ENCODE measurements around the gene NISCH. TPM values are rescaled to one million over a fixed set of nuclear protein-coding genes. Genes with fewer than 3 reads are reported as not detected.

Gene NISCH
- total RNA-seq, 2 donors from 2014 or later, result 57.3 to 58.1 TPM

GRCh38 chr3:52483577-52484381 lies 28.4 kb downstream of the NISCH start:
- no peak for DNase-seq
- intact Hi-C loops (cut with DNase I, micrococcal nuclease), result no loop called here
- ATAC-seq, result no peak

DNA sequence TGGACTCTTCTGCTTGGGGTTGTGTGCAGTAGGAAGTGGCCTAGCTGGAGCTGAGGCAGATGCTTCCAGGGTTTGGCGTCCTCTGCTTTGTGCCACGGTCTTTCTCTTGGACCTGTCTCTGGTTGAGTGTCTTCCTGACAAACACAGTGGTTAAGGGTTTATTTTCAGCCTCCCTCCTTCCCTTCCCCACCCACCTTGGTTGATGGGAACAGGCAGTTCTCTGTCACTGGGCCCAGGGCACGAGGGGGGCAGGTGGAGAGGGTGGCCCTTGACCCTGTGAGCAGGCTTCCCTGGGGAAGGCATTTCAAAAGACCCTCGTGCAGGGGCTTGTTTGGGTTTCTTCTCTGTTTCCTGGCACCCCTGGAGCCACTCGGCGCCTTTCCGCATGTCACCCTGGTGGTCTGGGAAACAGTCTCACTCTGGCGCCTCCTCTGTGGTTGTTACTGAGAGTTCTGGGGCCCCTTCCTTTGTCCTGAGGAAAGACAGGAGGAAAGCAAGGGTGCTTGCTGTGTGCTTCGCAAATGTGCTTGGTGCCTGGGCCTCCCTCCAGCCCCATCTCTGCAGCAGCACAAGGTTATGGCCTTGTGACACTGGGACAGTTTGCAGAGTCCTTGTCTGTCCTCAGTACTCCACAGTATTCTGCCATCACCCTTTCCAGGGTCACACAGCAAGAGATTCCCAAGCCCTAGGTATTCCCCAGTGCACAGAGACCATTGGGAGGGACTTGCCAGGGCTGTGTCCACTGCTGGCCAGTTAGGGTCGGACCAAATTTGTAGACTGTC lies 29.5 kb downstream of the NISCH start:
- ATAC-seq (no peak), DNase-seq (no peak)

GRCh38 chr3:52487050-52487787 lies 31.8 kb downstream of the NISCH start:
- ATAC-seq, result no peak
- intact Hi-C loops (cut with DNase I, micrococcal nuclease), result no loop called here
- no peak for DNase-seq

More for the DNA sequence above, 29.5 kb downstream of the NISCH start:
- intact Hi-C loops (cut with DNase I, micrococcal nuclease), result no loop called here

GRCh38 chr3:52487788-52488691 lies 32.6 kb downstream of the NISCH start:
- ATAC-seq (no peak), DNase-seq (no peak)
- intact Hi-C loops (cut with DNase I, micrococcal nuclease), result no loop called here

DNA sequence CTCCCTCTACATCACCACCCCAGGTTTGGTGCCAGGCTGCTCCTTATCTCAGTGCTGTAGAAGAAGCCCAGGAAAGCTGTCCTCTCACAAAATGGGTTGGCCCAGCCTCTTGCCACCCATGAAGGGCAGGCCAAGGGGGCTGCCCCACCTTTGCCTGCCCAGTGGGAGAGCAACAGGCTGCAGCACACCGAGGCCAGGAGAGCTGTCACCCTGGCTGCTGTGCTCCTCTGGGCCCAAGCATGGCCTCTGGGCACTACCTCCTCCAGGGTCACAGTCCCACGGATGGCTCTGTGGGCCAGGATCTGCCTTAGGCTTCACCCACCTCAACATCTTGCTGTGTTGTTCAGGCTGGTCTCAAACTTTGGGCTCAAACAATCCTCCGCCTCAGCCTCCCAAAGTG lies 33.3 kb downstream of the NISCH start:
- intact Hi-C loops (cut with DNase I, micrococcal nuclease), result no loop called here
- ATAC-seq (no peak), DNase-seq (no peak)

DNA sequence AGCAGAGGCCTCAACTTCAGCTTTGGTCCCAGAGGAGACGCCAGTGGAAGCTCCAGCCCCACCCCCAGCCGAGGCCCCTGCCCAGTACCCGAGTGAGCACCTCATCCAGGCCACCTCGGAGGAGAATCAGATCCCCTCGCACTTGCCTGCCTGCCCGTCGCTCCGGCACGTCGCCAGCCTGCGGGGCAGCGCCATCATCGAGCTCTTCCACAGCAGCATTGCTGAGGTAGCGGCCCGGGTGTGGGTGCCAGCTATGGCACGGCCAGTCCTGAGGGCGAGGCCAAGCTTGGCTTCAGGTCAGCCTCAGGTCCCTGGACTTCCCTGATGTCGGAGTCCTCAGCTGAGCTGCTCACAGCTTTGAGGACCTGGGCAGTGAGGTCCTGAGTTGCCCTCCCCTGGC lies 34.0 kb downstream of the NISCH start:
- DNase-seq (no peak), ATAC-seq (no peak)
- intact Hi-C loops (cut with DNase I, micrococcal nuclease), result no loop called here

GRCh38 chr3:52490035-52490938 lies 34.9 kb downstream of the NISCH start:
- intact Hi-C loops (cut with DNase I, micrococcal nuclease), result no loop called here
- ATAC-seq, result no peak
- no peak for DNase-seq

DNA sequence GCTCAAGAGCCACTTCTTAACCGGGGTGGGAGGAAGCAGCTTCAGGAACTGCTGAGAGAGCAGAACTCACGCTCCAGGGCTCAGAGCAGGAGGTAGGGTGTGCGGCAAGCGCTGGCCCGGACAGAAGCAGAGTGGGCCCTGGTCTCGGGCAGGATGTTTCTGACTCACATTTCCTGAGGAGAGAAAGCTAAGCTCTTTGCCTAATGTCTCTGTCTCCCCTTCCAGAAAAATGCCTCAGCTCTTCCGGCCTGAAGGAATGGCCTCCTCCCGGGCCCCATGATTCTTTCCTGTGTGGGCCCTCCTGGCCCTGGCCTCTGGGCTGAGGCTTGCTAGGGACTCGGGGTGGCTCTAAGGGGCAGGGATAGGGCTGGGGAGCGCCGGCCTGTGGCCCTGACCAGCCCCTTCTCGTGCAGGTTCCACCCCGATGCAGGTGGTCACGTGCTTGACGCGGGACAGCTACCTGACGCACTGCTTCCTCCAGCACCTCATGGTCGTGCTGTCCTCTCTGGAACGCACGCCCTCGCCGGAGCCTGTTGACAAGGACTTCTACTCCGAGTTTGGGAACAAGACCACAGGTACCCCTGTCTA lies 35.6 kb downstream of the NISCH start:
- no peak for DNase-seq
- no peak for ATAC-seq
- intact Hi-C loops (cut with DNase I, micrococcal nuclease), result no loop called here

GRCh38 chr3:52492059-52492458 lies 36.7 kb downstream of the NISCH start:
- DNase-seq (no peak), ATAC-seq (no peak)
- intact Hi-C loops (cut with DNase I, micrococcal nuclease), result no loop called here

DNA sequence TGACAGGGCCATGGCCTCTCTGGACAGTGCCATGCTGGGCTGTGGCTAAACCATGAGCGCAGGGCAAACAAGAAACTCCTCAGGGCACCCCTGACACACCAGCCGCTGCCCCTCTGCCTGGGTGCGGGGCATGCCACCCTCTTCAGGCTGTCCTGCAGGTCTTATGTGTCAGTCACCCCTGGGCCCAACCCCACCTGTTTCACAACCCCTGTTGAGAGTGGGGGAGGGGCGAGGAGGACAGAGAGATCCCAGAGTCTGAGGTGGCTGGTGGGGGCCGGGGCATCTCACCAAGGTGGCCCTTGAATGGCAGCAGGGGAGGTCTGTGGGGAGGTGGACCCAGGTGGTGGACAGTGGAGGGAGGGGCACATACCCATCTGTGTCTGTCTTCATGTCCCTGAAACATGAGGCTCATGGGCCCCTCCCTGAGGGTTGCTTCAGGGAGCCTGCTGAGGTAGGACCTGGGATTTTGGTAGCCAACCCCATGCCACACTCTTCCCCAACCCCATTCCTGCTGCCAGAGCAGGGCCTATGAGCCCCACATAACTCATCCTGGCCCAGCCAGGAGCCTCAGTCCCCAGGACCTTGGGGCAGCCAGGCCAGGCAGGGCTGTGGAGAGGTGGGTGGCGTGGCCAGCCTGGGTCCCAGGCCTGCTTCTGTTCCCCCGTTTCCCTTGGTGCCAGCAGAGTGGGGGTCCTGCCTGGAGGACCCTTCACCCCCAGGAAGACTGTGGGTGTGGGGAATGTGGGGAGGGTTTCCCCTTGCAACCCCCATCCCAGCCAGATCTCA lies 38.0 kb downstream of the NISCH start:
- ATAC-seq (no peak), DNase-seq (no peak)
- intact Hi-C loops (cut with DNase I, micrococcal nuclease), result no loop called here

- ATAC-seq (no peak), DNase-seq (no peak)
- intact Hi-C loops (cut with DNase I, micrococcal nuclease), result no loop called here
These were observed 39.0 kb downstream of the NISCH start for GRCh38 chr3:52494445-52494844.

- DNase-seq (peak in 1 of 2 donors; percentile 29), ATAC-seq (no peak)
- intact Hi-C loops (cut with DNase I, micrococcal nuclease), result no loop called here
These were observed 39.6 kb downstream of the NISCH start, which contains the start of gene STAB1 for GRCh38 chr3:52494886-52495495. STAB1 (plus strand) TSS chr3:52495338; CDS start chr3:52495414, 76 bp downstream.

DNA sequence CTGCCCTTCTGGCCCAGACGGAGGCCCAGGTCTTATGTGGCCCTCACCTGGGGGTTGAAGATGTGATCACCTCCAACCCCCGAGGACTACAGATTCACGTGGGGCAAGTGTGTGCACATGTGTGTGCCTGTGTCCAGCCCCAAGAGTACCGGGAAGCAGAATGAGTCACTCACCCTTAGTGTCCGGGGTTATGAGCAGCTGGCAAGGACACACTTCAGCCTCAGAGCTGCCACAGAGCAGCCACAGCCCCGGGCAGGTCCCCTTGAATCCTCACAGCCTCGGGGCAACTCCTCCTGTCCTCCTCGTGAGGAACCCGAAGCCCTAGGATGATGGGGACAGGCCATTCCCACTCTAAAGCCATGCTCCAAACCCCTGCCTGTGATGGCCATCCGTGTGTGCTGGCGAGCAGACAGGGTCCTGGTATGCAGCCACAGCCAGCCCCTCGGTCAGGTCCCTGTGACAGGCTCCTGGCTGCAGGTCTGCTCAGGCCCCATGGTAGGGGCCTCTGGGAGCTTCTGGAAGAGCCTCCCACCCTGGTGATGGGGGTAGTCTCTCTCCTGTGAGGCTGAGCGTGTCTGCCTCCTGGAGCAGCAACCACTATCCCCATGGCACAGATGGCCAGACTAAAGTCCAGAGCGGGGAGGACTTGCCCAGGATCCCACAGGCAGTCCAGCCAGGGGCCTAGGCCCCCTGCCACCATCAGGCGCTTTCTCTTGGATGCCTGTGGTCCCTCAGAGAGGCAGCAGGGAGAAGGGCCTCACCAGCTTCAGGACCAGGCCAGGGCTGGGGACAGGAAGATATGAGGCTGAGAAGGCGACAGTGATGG lies 40.6 kb downstream of the NISCH start:
- peak; percentile 17 for ATAC-seq
- intact Hi-C loops (cut with DNase I, micrococcal nuclease), result no loop called here
- no peak for DNase-seq

DNA sequence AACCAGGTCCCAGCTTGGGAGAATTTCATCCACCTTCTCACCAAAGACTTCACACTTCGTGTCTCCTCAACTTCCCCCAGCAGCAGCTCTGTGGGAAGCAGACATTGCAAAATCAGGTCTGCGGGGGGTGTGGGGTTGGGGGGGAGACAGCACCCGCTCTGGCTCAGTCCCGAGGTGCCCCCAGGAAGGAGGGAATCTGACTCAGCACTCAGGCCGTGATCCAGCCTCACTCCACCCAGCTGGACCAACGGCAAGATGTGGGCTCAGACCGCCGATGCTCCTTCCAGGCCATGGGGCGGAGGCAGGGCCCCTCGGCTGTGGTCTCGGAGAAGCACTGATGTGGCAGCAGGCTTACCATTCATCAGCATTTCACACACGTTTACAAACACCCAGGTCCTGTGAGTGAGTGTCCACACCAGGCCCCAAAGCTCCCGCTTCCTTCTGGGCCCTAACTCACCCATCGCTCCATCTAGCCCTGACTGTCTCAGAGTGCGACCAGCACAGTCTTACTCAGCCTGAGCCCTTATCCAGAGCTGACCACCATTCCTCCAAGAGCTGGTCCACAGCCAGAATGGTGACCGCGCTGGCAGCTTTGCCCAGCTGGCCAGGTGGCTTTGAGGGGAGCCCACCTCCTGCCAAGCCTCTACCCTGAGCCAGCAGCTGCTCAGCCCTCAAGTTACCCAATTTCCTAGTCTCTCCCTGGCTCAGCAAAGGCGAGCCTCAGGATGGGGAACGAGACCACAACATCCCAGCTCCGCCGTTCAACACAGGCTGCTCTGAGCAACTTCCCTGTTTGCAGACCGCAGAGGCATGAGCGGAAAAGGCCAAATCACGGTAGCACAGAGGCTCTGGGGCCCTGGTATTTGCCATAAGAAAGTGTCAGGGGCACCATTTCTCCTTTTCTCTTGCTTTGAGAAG lies 43.0 kb downstream of the NISCH start:
- intact Hi-C loops (cut with DNase I, micrococcal nuclease), result no loop called here

More for the DNA sequence above, 43.0 kb downstream of the NISCH start:
- DNase-seq, result peak in 1 of 2 donors; percentile 55
- peak; percentile 20 for ATAC-seq

All from left colon (tissue), 2 donors.